HEK293T (cell line): ENCODE results near the gene CFL2.
"Not testable (repeated sequence)": the region's sequence is repeated elsewhere in the genome, so short reads cannot be mapped to it uniquely, and the experiment has no call there.

Experiments used
- ARNT ChIP-seq: fragments of 450-650 bp; IDR thresholded peaks from 2 replicates; pipeline ENCODE4 v1.6.1; 2017; ENCODE audit warnings: mild to moderate bottlenecking
- BHLHE40 ChIP-seq: fragments of 450-650 bp; IDR thresholded peaks from 2 replicates; pipeline ENCODE4 v1.6.1; 2016; ENCODE audit warnings: mild to moderate bottlenecking, moderate library complexity, borderline replicate concordance
- ELF4 ChIP-seq: fragments of 450-650 bp; IDR thresholded peaks from 2 replicates; pipeline ENCODE4 v1.6.1; 2017; ENCODE audit warnings: antibody characterized with exemption
- FOXK2 ChIP-seq: fragments of 450-650 bp; IDR thresholded peaks from 2 replicates; pipeline ENCODE4 v1.6.1; 2016; ENCODE audit warnings: mild to moderate bottlenecking
- FOXM1 ChIP-seq: fragments of 450-650 bp; IDR thresholded peaks from 2 replicates; pipeline ENCODE4 v1.6.1; 2017; ENCODE audit warnings: mild to moderate bottlenecking, borderline replicate concordance
- L3MBTL2 ChIP-seq: fragments of 450-650 bp; conservative IDR thresholded peaks from 2 replicates; pipeline ENCODE4 v1.6.1; 2016; ENCODE audit warnings: mild to moderate bottlenecking
- SP1 ChIP-seq: fragments of 450-650 bp; IDR thresholded peaks from 2 replicates; pipeline ENCODE4 v1.6.1; 2017
- SUZ12 ChIP-seq: fragments of 450-650 bp; IDR thresholded peaks from 2 replicates; pipeline ENCODE4 v1.6.1; 2016; ENCODE audit warnings: mild to moderate bottlenecking
- TARDBP ChIP-seq: fragments of 450-650 bp; IDR thresholded peaks from 2 replicates; pipeline ENCODE4 v1.6.1; 2016
- ZNF384 ChIP-seq: fragments of 450-650 bp; IDR thresholded peaks from 2 replicates; pipeline ENCODE4 v1.6.1; 2016
- TF ChIP-seq, protein P1 (sequence below): fragments of 450-650 bp; IDR thresholded peaks from 2 replicates; pipeline ENCODE4 v1.6.1; 2016

DNA sequence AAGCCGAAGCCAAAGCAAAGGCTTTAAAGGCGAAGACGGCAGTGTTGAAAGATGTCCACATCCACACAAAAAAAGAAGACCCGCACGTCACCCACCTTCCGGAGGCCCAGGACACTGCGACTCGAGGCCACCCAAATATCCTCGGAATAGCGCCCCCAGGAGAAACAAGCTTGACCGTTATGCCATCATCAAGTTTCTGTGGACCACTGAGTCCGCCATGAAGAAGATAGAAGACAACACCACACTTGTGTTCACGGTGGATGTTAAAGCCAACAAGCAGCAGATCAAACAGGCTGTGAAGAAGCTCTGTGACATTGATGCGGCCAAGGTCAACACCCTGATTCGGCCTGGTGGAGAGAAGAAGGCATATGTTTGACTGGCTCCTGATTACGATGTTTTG, 20.2 kb downstream of the CFL2 start:
- not testable (repeated sequence) for TF ChIP-seq ZNF384, SUZ12, BHLHE40, SP1, FOXM1, TARDBP, FOXK2, L3MBTL2, ELF4, ARNT
- TF ChIP-seq, protein P1, sequence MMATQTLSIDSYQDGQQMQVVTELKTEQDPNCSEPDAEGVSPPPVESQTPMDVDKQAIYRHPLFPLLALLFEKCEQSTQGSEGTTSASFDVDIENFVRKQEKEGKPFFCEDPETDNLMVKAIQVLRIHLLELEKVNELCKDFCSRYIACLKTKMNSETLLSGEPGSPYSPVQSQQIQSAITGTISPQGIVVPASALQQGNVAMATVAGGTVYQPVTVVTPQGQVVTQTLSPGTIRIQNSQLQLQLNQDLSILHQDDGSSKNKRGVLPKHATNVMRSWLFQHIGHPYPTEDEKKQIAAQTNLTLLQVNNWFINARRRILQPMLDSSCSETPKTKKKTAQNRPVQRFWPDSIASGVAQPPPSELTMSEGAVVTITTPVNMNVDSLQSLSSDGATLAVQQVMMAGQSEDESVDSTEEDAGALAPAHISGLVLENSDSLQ, result not testable (repeated sequence)
